A673 (cell line): ENCODE measurements around the gene EPB41L4A. TPM values are rescaled to one million over a fixed set of nuclear protein-coding genes. Genes with fewer than 3 reads are reported as not detected.
A peak's percentile ranks its signal among the peaks of the same experiment; 100 is the strongest.

ENCODE experiments used
- BruUV-seq: library from RNA; stranded (reverse); fragments of 400-500 nt; replicated peaks from 2 replicates; lab custom pipeline; 2021; lab: Mats Ljungman, UMichigan
- CTCF ChIA-PET: fragments of 300-600 bp; sonication (Branson Sonifier 250); formaldehyde crosslinking; loops from one replicate; lab custom pipeline; 2022; ENCODE audit warnings: antibody characterized with exemption; lab: Charles Lee
- POLR2A ChIA-PET: fragments of 300-600 bp; sonication (Branson Sonifier 250); formaldehyde crosslinking; loops from one replicate; lab custom pipeline; 2022; ENCODE audit warnings: antibody characterized with exemption; ENCODE audit not compliant: low non-redundant PET; lab: Charles Lee
- DNase-seq: peaks from one replicate; pipeline ENCODE4 v3.0.0-alpha.2; 2015; ENCODE audit warnings: low spot score
- H3K27ac ChIP-seq: fragments of 200-600 bp; sonication (generic); 2 replicates; pipeline ENCODE4 v1.5.1; 2016; ENCODE audit warnings: mixed run types, low read depth, mild to moderate bottlenecking, mixed read lengths, antibody characterized with exemption, low read length; ENCODE audit not compliant: poor library complexity, severe bottlenecking
- H3K27me3 ChIP-seq: fragments of 200-600 bp; sonication (generic); replicated peaks from 2 replicates; pipeline ENCODE4 v1.6.1; 2017; ENCODE audit warnings: mixed run types, low read depth, mild to moderate bottlenecking, mixed read lengths, antibody characterized with exemption, low read length; ENCODE audit not compliant: insufficient read depth, poor library complexity
- H3K36me3 ChIP-seq: fragments of 200-600 bp; sonication (generic); 2 replicates; pipeline ENCODE4 v1.6.1; 2016; ENCODE audit warnings: mixed run types, mild to moderate bottlenecking, mixed read lengths, antibody characterized with exemption, low read length; ENCODE audit not compliant: insufficient read depth, poor library complexity, severe bottlenecking
- H3K4me1 ChIP-seq: fragments of 200-600 bp; sonication (generic); 2 replicates; pipeline ENCODE4 v1.6.1; 2017; ENCODE audit warnings: mixed run types, mild to moderate bottlenecking, mixed read lengths, antibody characterized with exemption, low read length; ENCODE audit not compliant: insufficient read depth, poor library complexity, severe bottlenecking
- H3K4me3 ChIP-seq: fragments of 200-600 bp; sonication (generic); 2 replicates; pipeline ENCODE4 v1.5.1; 2016; ENCODE audit warnings: low read depth, mixed run types, mild to moderate bottlenecking, mixed read lengths, low read length; ENCODE audit not compliant: poor library complexity, severe bottlenecking
- H3K9me3 ChIP-seq: fragments of 200-600 bp; sonication (generic); 2 replicates; pipeline ENCODE4 v1.6.1; 2016; ENCODE audit warnings: mixed run types, low read depth, mild to moderate bottlenecking, mixed read lengths, antibody characterized with exemption, low read length; ENCODE audit not compliant: poor library complexity, severe bottlenecking
- CTCF ChIP-seq: fragments of 300-800, 200-600 bp; sonication (generic); conservative IDR thresholded peaks from 2 replicates; pipeline ENCODE4 v1.5.1; 2017; ENCODE audit warnings: low read depth, mild to moderate bottlenecking, antibody characterized with exemption, low read length, moderate library complexity, mixed read lengths
- EZH2 ChIP-seq: fragments of 200-600 bp; sonication (generic); IDR thresholded peaks from 2 replicates; pipeline ENCODE4 v1.6.1; 2017; ENCODE audit warnings: borderline replicate concordance, low read depth, mild to moderate bottlenecking, mixed read lengths, antibody characterized with exemption, low read length; ENCODE audit not compliant: poor library complexity, severe bottlenecking
- intact Hi-C: fragments of 100-400 bp; cut with micrococcal nuclease; formaldehyde crosslinking; loops from one replicate; pipeline ENCODE4 v1.10.0; 2022; ENCODE audit not compliant: unreplicated experiment
- total RNA-seq: library from RNA; stranded (reverse); gene quantifications from 2 replicates; pipeline ENCODE4 v1.2.3, GENCODE V29; 2021

The EPB41L4A gene
- total RNA-seq, 1 experiment from 2014 or later = not detected

GRCh38 chr5:112189391-112189790 is 229.7 kb downstream of the EPB41L4A start:
- no peak for DNase-seq
- H3K9me3 ChIP-seq = no peaks in the 10 kb centered on the region
- no peak overlapping the region for H3K4me3 ChIP-seq
- POLR2A ChIA-PET = no interaction called here
- no peaks in the 10 kb centered on the region for H3K36me3 ChIP-seq
- TF ChIP-seq EZH2 (no peak), CTCF (no peak)
- CTCF ChIA-PET = no interaction called here
- peaks cover 60% of the 10 kb centered on the region for H3K27me3 ChIP-seq
- H3K27ac ChIP-seq = no peak overlapping the region
- H3K4me1 ChIP-seq = no peaks in the 10 kb centered on the region
- intact Hi-C loops = no loop called here
- no TSS peak for BruUV-seq

GRCh38 chr5:112186401-112186990 is 232.6 kb downstream of the EPB41L4A start:
- Histone ChIP-seq H3K4me1 (no peaks in the 10 kb centered on the region), H3K36me3 (no peaks in the 10 kb centered on the region), H3K27ac (no peak overlapping the region), H3K27me3 (peaks cover 61% of the 10 kb centered on the region), H3K4me3 (no peak overlapping the region), H3K9me3 (no peaks in the 10 kb centered on the region)
- TF ChIP-seq EZH2 (no peak), CTCF (peak; percentile 73)
- POLR2A ChIA-PET = no interaction called here
- intact Hi-C loops = no loop called here
- BruUV-seq = no TSS peak
- CTCF ChIA-PET = no interaction called here
- DNase-seq = peak; percentile 62

GRCh38 chr5:112183874-112184273 is 235.2 kb downstream of the EPB41L4A start:
- intact Hi-C loops = no loop called here
- POLR2A ChIA-PET = no interaction called here
- no TSS peak for BruUV-seq

More at GRCh38 chr5:112183874-112184273, 235.2 kb downstream of the EPB41L4A start:
- CTCF ChIA-PET = no interaction called here
- Histone ChIP-seq H3K36me3 (no peaks in the 10 kb centered on the region), H3K4me3 (no peak overlapping the region), H3K4me1 (no peaks in the 10 kb centered on the region), H3K9me3 (no peaks in the 10 kb centered on the region), H3K27me3 (peaks cover 35% of the 10 kb centered on the region), H3K27ac (no peak overlapping the region)
- DNase-seq = no peak
- TF ChIP-seq CTCF (no peak), EZH2 (no peak)
